IMR-90 (cell line): ENCODE measurements around the gene ZNF641. TPM values are rescaled to one million over a fixed set of nuclear protein-coding genes. Genes with fewer than 3 reads are reported as not detected.

Experiments
- ATAC-seq: fragments of 200-7000 bp; cut with Tn5 transposase; 2 replicates; pipeline ENCODE4 v1.9.1; 2020; ENCODE audit warnings: low read depth, mild to moderate bottlenecking, moderate library complexity
- BruUV-seq: library from RNA; stranded (reverse); fragments of 400-500 nt; replicated peaks from 2 replicates; lab custom pipeline; 2021; lab: Mats Ljungman, UMichigan
- CTCF ChIA-PET: fragments of 300-600 bp; formaldehyde crosslinking; extraction: SDS; loops from one replicate; lab custom pipeline; 2021; ENCODE audit warnings: antibody characterized with exemption; lab: Yijun Ruan, JAX
- POLR2A ChIA-PET: fragments of 300-600 bp; sonication (Branson Sonifier 250); formaldehyde crosslinking; loops from one replicate; lab custom pipeline; 2022; ENCODE audit warnings: antibody characterized with exemption; ENCODE audit not compliant: unreplicated experiment; lab: Charles Lee
- DNase-seq: peaks from one replicate; pipeline ENCODE4 v3.0.0; 2013
- H2AFZ ChIP-seq: replicated peaks from 2 replicates; pipeline ENCODE3; 2013; ENCODE audit warnings: low read length, mild to moderate bottlenecking; ENCODE audit not compliant: poor library complexity
- H2AK5ac ChIP-seq: 2 replicates; pipeline ENCODE4 v1.6.1; 2013; ENCODE audit warnings: low read depth, low read length, inconsistent platforms
- H2AK9ac ChIP-seq: replicated peaks from 2 replicates; pipeline ENCODE3; 2013; ENCODE audit warnings: mild to moderate bottlenecking, low read depth, low read length, moderate library complexity; ENCODE audit not compliant: poor library complexity
- H2BK120ac ChIP-seq: 2 replicates; pipeline ENCODE4 v1.6.1; 2013; ENCODE audit warnings: low read depth, low read length, inconsistent platforms
- H2BK15ac ChIP-seq: 3 replicates; pipeline ENCODE4 v1.6.1; 2013; ENCODE audit warnings: low read depth, low read length, inconsistent platforms
- H2BK20ac ChIP-seq: 2 replicates; pipeline ENCODE4 v1.6.1; 2013; ENCODE audit warnings: low read depth, mild to moderate bottlenecking, inconsistent platforms, low read length, moderate library complexity
- H2BK5ac ChIP-seq: 2 replicates; pipeline ENCODE4 v1.6.1; 2013; ENCODE audit warnings: mild to moderate bottlenecking, low read depth, low read length, inconsistent platforms; ENCODE audit not compliant: poor library complexity, severe bottlenecking
- H3K14ac ChIP-seq: replicated peaks from 2 replicates; pipeline ENCODE4 v1.6.1; 2013; ENCODE audit warnings: low read depth, low read length, inconsistent platforms
- H3K18ac ChIP-seq: 2 replicates; pipeline ENCODE4 v1.6.1; 2013; ENCODE audit warnings: low read depth, low read length, control low read depth
- H3K23ac ChIP-seq: 2 replicates; pipeline ENCODE4 v1.6.1; 2013; ENCODE audit warnings: low read depth, low read length, inconsistent platforms
- H3K27ac ChIP-seq: 2 replicates; pipeline ENCODE4 v1.5.1; 2013; ENCODE audit warnings: mild to moderate bottlenecking, control low read depth, low read length; ENCODE audit not compliant: insufficient read depth
- H3K27me3 ChIP-seq: 2 replicates; pipeline ENCODE4 v1.6.1; 2013; ENCODE audit warnings: low read length; ENCODE audit not compliant: control insufficient read depth, insufficient read depth
- H3K36me3 ChIP-seq: 2 replicates; pipeline ENCODE4 v1.6.1; 2013; ENCODE audit warnings: low read length, mixed read lengths; ENCODE audit not compliant: control insufficient read depth, insufficient read depth
- H3K4ac ChIP-seq: 2 replicates; pipeline ENCODE4 v1.6.1; 2013; ENCODE audit warnings: low read depth, low read length, inconsistent platforms
- H3K4me1 ChIP-seq: 2 replicates; pipeline ENCODE4 v1.6.1; 2013; ENCODE audit warnings: low read length, mixed read lengths; ENCODE audit not compliant: control insufficient read depth, insufficient read depth
- H3K4me2 ChIP-seq: 2 replicates; pipeline ENCODE4 v1.6.1; 2013; ENCODE audit warnings: low read depth, mild to moderate bottlenecking, control low read depth, low read length, moderate library complexity
- H3K4me3 ChIP-seq: 2 replicates; pipeline ENCODE4 v1.5.1; 2013; ENCODE audit warnings: low read depth, mild to moderate bottlenecking, control low read depth, low read length, moderate library complexity; ENCODE audit not compliant: insufficient read depth
- H3K56ac ChIP-seq: 2 replicates; pipeline ENCODE4 v1.6.1; 2013; ENCODE audit warnings: low read length, inconsistent platforms; ENCODE audit not compliant: insufficient read depth; ENCODE audit errors: extremely low read depth
- H3K79me1 ChIP-seq, 2 experiments: 2 replicates each; pipeline ENCODE4 v1.6.1; 2013; ENCODE audit warnings: low read length in 2 of 2, inconsistent platforms in 1 of 2, low read depth in 1 of 2
- H3K9ac ChIP-seq: 2 replicates; pipeline ENCODE4 v1.6.1; 2013; ENCODE audit warnings: low read depth, low read length, control low read depth
- H3K9me1 ChIP-seq: 2 replicates; pipeline ENCODE4 v1.6.1; 2013; ENCODE audit warnings: low read length, inconsistent platforms; ENCODE audit not compliant: insufficient read depth
- H3K9me3 ChIP-seq: 2 replicates; pipeline ENCODE4 v1.6.1; 2013; ENCODE audit warnings: low read length; ENCODE audit not compliant: control insufficient read depth, insufficient read depth
- H4K20me1 ChIP-seq: 2 replicates; pipeline ENCODE4 v1.6.1; 2013; ENCODE audit warnings: low read length, inconsistent platforms; ENCODE audit not compliant: insufficient read depth
- H4K5ac ChIP-seq: 2 replicates; pipeline ENCODE4 v1.6.1; 2013; ENCODE audit warnings: mild to moderate bottlenecking, low read depth, low read length, control low read depth
- H4K8ac ChIP-seq, 2 experiments: 2 replicates each; pipeline ENCODE4 v1.6.1; 2013; ENCODE audit warnings: low read depth in 2 of 2, low read length in 2 of 2, control low read depth in 1 of 2, inconsistent platforms in 1 of 2
- H4K91ac ChIP-seq: 2 replicates; pipeline ENCODE4 v1.6.1; 2013; ENCODE audit warnings: low read depth, low read length, inconsistent platforms; ENCODE audit not compliant: insufficient read depth
- BHLHE40 ChIP-seq: fragments of 150-350 bp; IDR thresholded peaks from 2 replicates; pipeline ENCODE4 v1.6.1; 2016; ENCODE audit warnings: mild to moderate bottlenecking, low read depth, low read length
- CTCF ChIP-seq: conservative IDR thresholded peaks from 2 replicates; pipeline ENCODE4 v1.5.1; 2012; ENCODE audit warnings: mild to moderate bottlenecking, low read depth, low read length, improper control_type of control experiment
- FOS ChIP-seq: fragments of 150-350 bp; IDR thresholded peaks from 2 replicates; pipeline ENCODE4 v1.6.1; 2016; ENCODE audit warnings: low read depth, low read length
- MAZ ChIP-seq: IDR thresholded peaks from 2 replicates; pipeline ENCODE4 v1.6.1; 2012; ENCODE audit warnings: low read depth, mild to moderate bottlenecking, low read length, improper control_type of control experiment, moderate library complexity, borderline replicate concordance
- MXI1 ChIP-seq: IDR thresholded peaks from 2 replicates; pipeline ENCODE4 v1.6.1; 2012; ENCODE audit warnings: low read depth, mild to moderate bottlenecking, low read length, moderate library complexity, borderline replicate concordance
- NFE2L2 ChIP-seq: fragments of 150-350 bp; IDR thresholded peaks from 2 replicates; pipeline ENCODE4 v1.6.1; 2016; ENCODE audit warnings: low read depth, mild to moderate bottlenecking, low read length
- POLR2A ChIP-seq: IDR thresholded peaks from 2 replicates; pipeline ENCODE4 v1.6.1; 2012; ENCODE audit warnings: mild to moderate bottlenecking, low read depth, low read length
- RCOR1 ChIP-seq: IDR thresholded peaks from 2 replicates; pipeline ENCODE4 v1.6.1; 2012; ENCODE audit warnings: mild to moderate bottlenecking, low read length, improper control_type of control experiment; ENCODE audit not compliant: insufficient replicate concordance
- USF2 ChIP-seq: fragments of 150-350 bp; IDR thresholded peaks from 2 replicates; pipeline ENCODE4 v1.6.1; 2017; ENCODE audit warnings: mild to moderate bottlenecking, antibody characterized with exemption, low read length, low read depth
- WGBS, 2 experiments: methylation state at CpG; one replicate each; pipeline versions ENCODE4 v1.1.5 to v1.1.7; 2013; ENCODE audit warnings: missing lambda C conversion rate in 2 of 2; ENCODE audit not compliant: insufficient read length in 1 of 2; ENCODE audit errors: extremely low coverage in 2 of 2; 5-methylcytosine and 5-hydroxymethylcytosine counted together
- dilution Hi-C: fragments of 300-500 bp; cut with HindIII; formaldehyde crosslinking; loops from one replicate; pipeline ENCODE4 v1.14.3; 2018; ENCODE audit warnings: low sequenced_read_pairs; ENCODE audit not compliant: unreplicated experiment
- in situ Hi-C: fragments of 300-500 bp; cut with MboI; formaldehyde crosslinking; loops from 3 replicates; pipeline ENCODE4 v1.14.3; 2019; ENCODE audit warnings: low sequenced_read_pairs, inconsistent platforms, mixed read lengths
- intact Hi-C: fragments of 100-400 bp; cut with micrococcal nuclease; formaldehyde crosslinking; loops from 2 replicates; pipeline ENCODE4 v1.10.0; 2022
- polyA plus RNA-seq, 3 experiments: library from polyadenylated mRNA; depleted of rRNA; stranded (reverse); fragments of >200 nt; gene quantifications; 2 replicates each; pipeline ENCODE4 v1.2.3, GENCODE V29; 2012; ENCODE audit warnings: low replicate concordance in 1 of 3
- total RNA-seq: library from RNA; depleted of rRNA; stranded (reverse); fragments of >200 nt; gene quantifications from 2 replicates; pipeline ENCODE4 v1.2.3, GENCODE V29; 2012
- TF ChIP-seq, protein P1 (sequence below): fragments of 150-350 bp; IDR thresholded peaks from 2 replicates; pipeline ENCODE4 v1.6.1; 2016; ENCODE audit warnings: low read depth, mild to moderate bottlenecking, low read length, moderate library complexity, borderline replicate concordance

The ZNF641 gene
- total and polyA plus RNA-seq, 2 of the 4 experiments (the other 2 are of a cell fraction), result 2.5 to 5.2 TPM

DNA sequence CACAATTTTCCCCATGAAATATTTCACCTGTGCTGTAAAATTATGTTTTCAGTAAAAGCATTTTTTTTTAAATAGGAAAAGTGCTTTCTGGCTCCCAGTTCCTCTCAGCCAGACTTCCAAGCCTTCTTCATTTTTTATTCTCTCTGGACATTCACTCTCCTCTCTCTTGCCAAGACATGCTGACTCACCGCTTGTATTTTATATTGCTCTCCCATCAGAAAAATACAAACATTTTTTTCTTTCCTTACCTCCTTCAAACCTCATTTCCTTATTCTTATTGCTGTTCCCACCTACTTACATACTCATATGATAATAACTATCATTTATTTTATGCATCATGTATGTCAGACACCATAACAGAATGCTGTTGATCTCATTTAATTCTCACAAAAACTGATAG lies 37.7 kb upstream of the ZNF641 start:
- Histone ChIP-seq H4K91ac (no peak overlapping the region), H2BK20ac (no peak overlapping the region), H3K14ac (no peak overlapping the region), H4K8ac (no peak overlapping the region), H4K20me1 (no peaks in the 10 kb centered on the region), H3K18ac (no peak overlapping the region), H2BK15ac (no peak overlapping the region), H3K4me3 (no peak overlapping the region), H3K27ac (no peak overlapping the region), H3K4ac (no peak overlapping the region), H3K27me3 (no peaks in the 10 kb centered on the region), H2BK120ac (no peak overlapping the region), H2BK5ac (no peak overlapping the region), H4K5ac (no peak overlapping the region), H3K9me1 (no peaks in the 10 kb centered on the region), H3K23ac (no peak overlapping the region), H3K4me2 (no peak overlapping the region), H2AFZ (no peak overlapping the region), H3K36me3 (no peaks in the 10 kb centered on the region), H3K9ac (no peak overlapping the region), H3K9me3 (no peaks in the 10 kb centered on the region), H2AK9ac (no peak overlapping the region), H2AK5ac (no peak overlapping the region), H3K79me1 (no peaks in the 10 kb centered on the region), H3K4me1 (no peaks in the 10 kb centered on the region), H3K56ac (no peak overlapping the region)
- no peak for ATAC-seq
- CTCF ChIA-PET, result no interaction called here
- DNase-seq, result peak; percentile 6
- BruUV-seq, result no TSS peak
- TF ChIP-seq USF2, result no peak
- TF ChIP-seq MAZ, result no peak
- TF ChIP-seq CTCF, result no peak
- no peak for TF ChIP-seq NFE2L2
- TF ChIP-seq POLR2A, result no peak
- TF ChIP-seq RCOR1, result no peak
- no peak for TF ChIP-seq BHLHE40
- no peak for TF ChIP-seq MXI1
- TF ChIP-seq FOS, result no peak
- TF ChIP-seq, protein P1, sequence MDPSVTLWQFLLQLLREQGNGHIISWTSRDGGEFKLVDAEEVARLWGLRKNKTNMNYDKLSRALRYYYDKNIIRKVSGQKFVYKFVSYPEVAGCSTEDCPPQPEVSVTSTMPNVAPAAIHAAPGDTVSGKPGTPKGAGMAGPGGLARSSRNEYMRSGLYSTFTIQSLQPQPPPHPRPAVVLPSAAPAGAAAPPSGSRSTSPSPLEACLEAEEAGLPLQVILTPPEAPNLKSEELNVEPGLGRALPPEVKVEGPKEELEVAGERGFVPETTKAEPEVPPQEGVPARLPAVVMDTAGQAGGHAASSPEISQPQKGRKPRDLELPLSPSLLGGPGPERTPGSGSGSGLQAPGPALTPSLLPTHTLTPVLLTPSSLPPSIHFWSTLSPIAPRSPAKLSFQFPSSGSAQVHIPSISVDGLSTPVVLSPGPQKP, result no peak
- intact Hi-C loops, result no loop called here
- dilution Hi-C loops, result no loop called here
- in situ Hi-C loops, result no loop called here
- POLR2A ChIA-PET, result no interaction called here
- 67% methylated on average over 1 of the region's 1 CpG; no CpG with 5 or more reads in 1 of the 2 experiments for WGBS, 2 experiments
